Hepatocyte (in vitro differentiated cells): ENCODE measurements around the gene RFTN1. TPM values are rescaled to one million over a fixed set of nuclear protein-coding genes. Genes with fewer than 3 reads are reported as not detected.

ENCODE experiments used
- DNase-seq: peaks from one replicate; pipeline ENCODE4 v3.0.0-alpha.2; 2016; ENCODE audit warnings: low spot score
- H2AFZ ChIP-seq: fragments of 200-600 bp; sonication (generic); 2 replicates; pipeline ENCODE4 v1.6.0; 2016; ENCODE audit warnings: antibody characterized with exemption, mild to moderate bottlenecking
- H3K27ac ChIP-seq: fragments of 200-600 bp; sonication (generic); 2 replicates; pipeline ENCODE4 v1.5.1; 2016; ENCODE audit warnings: mild to moderate bottlenecking
- H3K27me3 ChIP-seq: fragments of 200-600 bp; sonication (generic); 2 replicates; pipeline ENCODE4 v1.6.1; 2016
- H3K36me3 ChIP-seq: fragments of 200-600 bp; sonication (generic); replicated peaks from 2 replicates; pipeline ENCODE4 v1.5.1; 2016; ENCODE audit warnings: low read depth; ENCODE audit not compliant: insufficient read depth
- H3K4me1 ChIP-seq: fragments of 200-600 bp; sonication (generic); 2 replicates; pipeline ENCODE4 v1.5.1; 2016; ENCODE audit warnings: mild to moderate bottlenecking, moderate library complexity; ENCODE audit not compliant: insufficient read depth
- H3K4me2 ChIP-seq: fragments of 200-600 bp; sonication (generic); 2 replicates; pipeline ENCODE4 v1.6.0; 2016
- H3K4me3 ChIP-seq: fragments of 200-600 bp; sonication (generic); 2 replicates; pipeline ENCODE4 v1.5.1; 2016; ENCODE audit warnings: mild to moderate bottlenecking
- H3K79me2 ChIP-seq: fragments of 200-600 bp; sonication (generic); 2 replicates; pipeline ENCODE4 v1.6.0; 2017; ENCODE audit warnings: mild to moderate bottlenecking
- H3K9me2 ChIP-seq: fragments of 200-600 bp; sonication (generic); replicated peaks from 2 replicates; pipeline ENCODE4 v1.6.0; 2017; ENCODE audit warnings: mild to moderate bottlenecking; ENCODE audit not compliant: insufficient read depth
- H3K9me3 ChIP-seq: fragments of 200-600 bp; sonication (generic); 2 replicates; pipeline ENCODE4 v1.5.1; 2016; ENCODE audit warnings: low read depth, mild to moderate bottlenecking
- H4K20me1 ChIP-seq: fragments of 200-600 bp; sonication (generic); 2 replicates; pipeline ENCODE4 v1.6.0; 2016; ENCODE audit warnings: mild to moderate bottlenecking; ENCODE audit not compliant: insufficient read depth, poor library complexity, severe bottlenecking
- EZH2 ChIP-seq: fragments of 200-600 bp; sonication (generic); IDR thresholded peaks from 2 replicates; pipeline ENCODE4 v1.6.1; 2016; ENCODE audit warnings: antibody characterized with exemption, mild to moderate bottlenecking, borderline replicate concordance
- EZH2phosphoT487 ChIP-seq: fragments of 200-600 bp; sonication (generic); IDR thresholded peaks from one replicate; pipeline ENCODE4 v1.6.1; 2018; ENCODE audit warnings: antibody characterized with exemption, mild to moderate bottlenecking, low read depth, moderate library complexity; ENCODE audit not compliant: unreplicated experiment, severe bottlenecking
- WGBS: methylation state at CpG from one replicate; pipeline ENCODE4 v1.1.6; 2016; ENCODE audit warnings: low lambda C conversion rate; ENCODE audit errors: missing lambda C conversion rate; 5-methylcytosine and 5-hydroxymethylcytosine counted together
- polyA plus RNA-seq: library from polyadenylated mRNA; unstranded; fragments of >200 nt; fragmentation: Nextera tagmentation; extraction: Ambion mirVana; gene quantifications from 2 replicates; pipeline ENCODE4 v1.2.1, GENCODE V29; 2016
- total RNA-seq: library from RNA; depleted of rRNA; stranded (reverse); fragments of >200 nt; gene quantifications from 2 replicates; pipeline ENCODE4 v1.2.3, GENCODE V29; 2014
- TF ChIP-seq, protein P1 (sequence below): fragments of 200-600 bp; sonication (generic); IDR thresholded peaks from 2 replicates; pipeline ENCODE4 v1.5.1; 2016; ENCODE audit warnings: antibody characterized with exemption, mild to moderate bottlenecking; ENCODE audit not compliant: poor library complexity

Gene RFTN1
- total and polyA plus RNA-seq, 2 experiments from 2014 or later = 10.0 to 14.9 TPM

DNA sequence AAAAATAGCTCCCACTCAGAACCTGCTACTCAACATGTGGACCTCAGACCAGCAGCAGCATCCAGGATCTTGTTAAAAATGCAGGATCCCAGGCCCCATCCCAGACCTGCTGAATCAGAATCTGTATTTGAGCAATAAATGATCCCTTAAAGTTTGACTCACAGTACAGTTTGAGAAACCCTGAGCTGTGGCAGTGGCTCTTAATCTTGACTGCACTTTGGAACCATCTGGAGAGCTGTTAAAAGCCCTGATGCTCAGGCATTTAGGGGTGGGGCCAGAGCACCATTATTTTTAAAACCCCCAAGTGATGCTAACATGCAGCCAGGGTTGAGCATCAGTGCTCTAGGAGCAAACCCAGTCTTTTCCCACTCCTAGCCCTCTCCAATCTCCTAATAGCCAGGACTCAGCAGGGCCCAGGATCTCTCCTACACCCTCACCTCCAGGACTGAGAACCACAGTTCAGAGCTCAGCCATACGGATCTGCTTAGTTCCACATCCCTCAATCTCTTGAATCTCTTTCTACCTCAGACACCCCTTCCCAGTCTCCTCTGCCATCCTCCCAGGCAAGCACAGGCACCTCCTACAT, 10.2 kb downstream of the RFTN1 start:
- H4K20me1 ChIP-seq = no peaks in the 10 kb centered on the region
- no peak overlapping the region for H2AFZ ChIP-seq
- no peak overlapping the region for H3K4me2 ChIP-seq
- peak; percentile 23 for DNase-seq
- H3K36me3 ChIP-seq = no peaks in the 10 kb centered on the region
- no peaks in the 10 kb centered on the region for H3K9me2 ChIP-seq
- H3K9me3 ChIP-seq = no peaks in the 10 kb centered on the region
- 88% methylated on average over 1 of the region's 1 CpG for whole genome bisulfite sequencing
- H3K79me2 ChIP-seq = peaks cover 13% of the 10 kb centered on the region
- no peak overlapping the region for H3K27ac ChIP-seq
- no peaks in the 10 kb centered on the region for H3K27me3 ChIP-seq
- no peak overlapping the region for H3K4me3 ChIP-seq
- H3K4me1 ChIP-seq = no peaks in the 10 kb centered on the region
- no peak for TF ChIP-seq EZH2
- TF ChIP-seq EZH2phosphoT487 = no peak
- TF ChIP-seq, protein P1, sequence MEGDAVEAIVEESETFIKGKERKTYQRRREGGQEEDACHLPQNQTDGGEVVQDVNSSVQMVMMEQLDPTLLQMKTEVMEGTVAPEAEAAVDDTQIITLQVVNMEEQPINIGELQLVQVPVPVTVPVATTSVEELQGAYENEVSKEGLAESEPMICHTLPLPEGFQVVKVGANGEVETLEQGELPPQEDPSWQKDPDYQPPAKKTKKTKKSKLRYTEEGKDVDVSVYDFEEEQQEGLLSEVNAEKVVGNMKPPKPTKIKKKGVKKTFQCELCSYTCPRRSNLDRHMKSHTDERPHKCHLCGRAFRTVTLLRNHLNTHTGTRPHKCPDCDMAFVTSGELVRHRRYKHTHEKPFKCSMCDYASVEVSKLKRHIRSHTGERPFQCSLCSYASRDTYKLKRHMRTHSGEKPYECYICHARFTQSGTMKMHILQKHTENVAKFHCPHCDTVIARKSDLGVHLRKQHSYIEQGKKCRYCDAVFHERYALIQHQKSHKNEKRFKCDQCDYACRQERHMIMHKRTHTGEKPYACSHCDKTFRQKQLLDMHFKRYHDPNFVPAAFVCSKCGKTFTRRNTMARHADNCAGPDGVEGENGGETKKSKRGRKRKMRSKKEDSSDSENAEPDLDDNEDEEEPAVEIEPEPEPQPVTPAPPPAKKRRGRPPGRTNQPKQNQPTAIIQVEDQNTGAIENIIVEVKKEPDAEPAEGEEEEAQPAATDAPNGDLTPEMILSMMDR = no peak

DNA sequence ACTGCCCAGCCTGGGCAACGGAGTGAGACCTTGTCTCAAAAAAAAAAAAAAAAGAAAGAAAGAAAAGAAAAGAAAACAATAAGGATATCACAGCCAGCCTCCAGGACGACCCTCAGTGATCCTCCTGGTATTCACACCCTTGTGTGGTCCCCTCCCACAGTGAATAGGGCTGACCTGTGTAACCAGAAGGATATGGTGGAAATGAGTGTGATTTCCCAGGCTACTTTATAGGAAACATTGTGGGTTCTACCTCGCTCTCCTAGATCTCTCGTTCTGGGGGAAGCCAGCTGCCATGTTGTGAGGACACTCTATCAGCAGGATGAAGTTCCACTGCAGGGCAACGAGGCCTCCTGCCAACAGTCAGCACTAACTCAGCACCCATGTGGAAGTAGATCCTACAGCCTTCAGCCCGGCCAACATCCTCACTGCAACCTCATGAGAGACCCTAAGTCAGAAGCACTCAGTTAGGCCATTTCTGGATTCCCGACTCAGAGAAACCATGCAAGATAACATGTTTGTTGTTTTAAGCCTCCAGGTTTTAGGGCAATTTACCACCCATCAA, 11.1 kb downstream of the RFTN1 start:
- Histone ChIP-seq H2AFZ (no peak overlapping the region), H3K9me2 (no peaks in the 10 kb centered on the region), H3K9me3 (no peaks in the 10 kb centered on the region), H3K27me3 (no peaks in the 10 kb centered on the region), H3K36me3 (no peaks in the 10 kb centered on the region), H3K4me3 (no peak overlapping the region), H3K4me2 (no peak overlapping the region), H3K4me1 (no peaks in the 10 kb centered on the region), H3K79me2 (peaks cover 5% of the 10 kb centered on the region), H3K27ac (no peak overlapping the region), H4K20me1 (no peaks in the 10 kb centered on the region)
- TF ChIP-seq, protein P1 = no peak
- TF ChIP-seq EZH2phosphoT487 = no peak
- no peak for TF ChIP-seq EZH2
- 86% methylated on average over 7 of the region's 7 CpGs for WGBS
- no peak for DNase-seq

DNA sequence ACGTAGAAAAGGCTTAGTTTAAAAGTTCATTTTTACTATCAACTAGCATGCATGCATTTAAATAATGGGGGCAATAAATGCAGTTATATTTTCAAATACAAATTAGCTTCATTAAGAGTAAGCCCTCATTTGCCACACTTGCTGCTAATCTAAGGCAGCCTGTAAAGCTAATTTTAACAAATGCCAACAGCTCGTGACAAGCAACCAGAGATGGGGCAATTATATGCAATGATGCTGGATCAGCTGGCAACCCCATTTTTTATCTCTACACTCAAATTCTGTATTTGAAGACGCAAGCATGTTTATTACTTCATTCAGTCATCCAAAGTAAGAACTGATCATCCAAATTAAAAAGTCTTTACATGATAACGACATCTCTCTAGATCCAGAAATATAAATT, 12.1 kb downstream of the RFTN1 start:
- Histone ChIP-seq H3K27ac (no peak overlapping the region), H4K20me1 (no peaks in the 10 kb centered on the region), H3K27me3 (no peaks in the 10 kb centered on the region), H3K4me2 (no peak overlapping the region), H3K79me2 (no peaks in the 10 kb centered on the region), H3K36me3 (no peaks in the 10 kb centered on the region), H3K9me2 (no peaks in the 10 kb centered on the region), H3K9me3 (no peaks in the 10 kb centered on the region), H3K4me3 (no peak overlapping the region), H2AFZ (no peak overlapping the region), H3K4me1 (no peaks in the 10 kb centered on the region)
- no peak for TF ChIP-seq EZH2
- TF ChIP-seq EZH2phosphoT487 = no peak
- TF ChIP-seq, protein P1 = no peak
- WGBS = 69% methylated on average over 4 of the region's 4 CpGs
- no peak for DNase-seq
